AG09309 (cell line): Measurements from ENCODE around the gene TOX2.

Source experiments
- DNase-seq: peaks from one replicate; pipeline ENCODE4 v3.0.0-alpha.2; 2010; ENCODE audit warnings: low read depth
- H3K4me3 ChIP-seq: 2 replicates; pipeline ENCODE4 v1.5.1; 2011; ENCODE audit warnings: mild to moderate bottlenecking, low read depth, low read length, moderate library complexity; ENCODE audit not compliant: control insufficient read depth
- CTCF ChIP-seq: IDR thresholded peaks from 2 replicates; pipeline ENCODE4 v1.5.1; 2011; ENCODE audit warnings: mild to moderate bottlenecking, low read depth, low read length, inconsistent platforms; ENCODE audit not compliant: insufficient read depth, control insufficient read depth; ENCODE audit errors: missing control alignments

The TOX2 gene

GRCh38 chr20:44065401-44066340 lies 151.0 kb downstream of the TOX2 start:
- DNase-seq = no peak
- H3K4me3 ChIP-seq = no peak overlapping the region
- no peak for TF ChIP-seq CTCF

GRCh38 chr20:44066645-44067606 lies 152.3 kb downstream of the TOX2 start:
- DNase-seq = no peak
- TF ChIP-seq CTCF = no peak
- no peak overlapping the region for H3K4me3 ChIP-seq

GRCh38 chr20:44067650-44068081 lies 153.0 kb downstream of the TOX2 start:
- DNase-seq = no peak
- H3K4me3 ChIP-seq = no peak overlapping the region
- no peak for TF ChIP-seq CTCF

GRCh38 chr20:44068316-44069201 lies 153.9 kb downstream of the TOX2 start:
- TF ChIP-seq CTCF = no peak
- no peak for DNase-seq
- no peak overlapping the region for H3K4me3 ChIP-seq

DNA sequence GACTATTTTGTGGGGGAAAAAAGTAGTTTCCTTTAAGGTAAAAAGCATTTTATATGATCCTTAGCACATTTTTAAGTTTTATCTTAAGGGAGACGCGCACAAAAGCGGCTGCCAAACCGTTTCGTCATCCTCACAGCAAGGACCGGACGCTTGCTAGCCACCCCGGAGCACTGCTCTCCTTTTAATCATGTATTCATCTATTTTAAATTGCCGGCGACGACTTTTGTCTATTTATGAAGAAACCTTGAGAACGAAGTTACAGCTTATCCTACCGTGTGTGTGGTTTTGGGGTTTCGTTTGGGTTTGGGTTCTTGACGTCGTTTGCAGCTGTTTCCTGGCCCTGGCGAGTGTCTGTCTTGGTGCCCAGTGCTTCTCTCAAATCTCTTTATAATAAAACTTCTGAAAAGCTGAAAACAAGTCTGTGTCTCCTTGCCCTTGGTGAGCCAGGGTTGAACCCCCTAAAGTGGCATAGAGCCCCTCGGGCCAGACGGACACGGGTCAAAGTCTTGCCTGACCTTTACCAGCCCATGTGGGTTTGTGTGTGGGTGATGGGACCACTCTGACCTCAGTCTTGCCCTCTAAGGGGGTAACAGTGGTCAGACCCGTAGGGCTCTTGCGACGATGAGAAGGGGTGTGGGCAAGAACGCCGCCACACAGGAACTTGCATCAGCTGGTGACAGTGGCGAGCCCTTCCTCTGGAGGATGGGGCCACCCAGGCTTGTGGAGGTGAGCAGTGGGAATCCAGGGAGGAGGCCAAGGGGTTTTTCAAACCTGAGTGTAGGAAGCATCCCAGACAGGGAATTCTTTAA lies 154.8 kb downstream of the TOX2 start:
- no peak for TF ChIP-seq CTCF
- no peak overlapping the region for H3K4me3 ChIP-seq
- DNase-seq = no peak
